GM21737 (cell line): ENCODE measurements around the gene DYNLT2B.
"Not testable (repeated sequence)": the region's sequence is repeated elsewhere in the genome, so short reads cannot be mapped to it uniquely, and the experiment has no call there.

Experiments
- ATAC-seq: cut with Tn5 transposase; IDR thresholded peaks from one replicate; pipeline ENCODE4 v1.9.1; 2021; ENCODE audit warnings: mild to moderate bottlenecking, moderate library complexity; ENCODE audit not compliant: unreplicated experiment

Gene DYNLT2B

GRCh38 chr3:196327405-196327804 is 9.4 kb upstream of the DYNLT2B start:
- ATAC-seq: no peak

DNA sequence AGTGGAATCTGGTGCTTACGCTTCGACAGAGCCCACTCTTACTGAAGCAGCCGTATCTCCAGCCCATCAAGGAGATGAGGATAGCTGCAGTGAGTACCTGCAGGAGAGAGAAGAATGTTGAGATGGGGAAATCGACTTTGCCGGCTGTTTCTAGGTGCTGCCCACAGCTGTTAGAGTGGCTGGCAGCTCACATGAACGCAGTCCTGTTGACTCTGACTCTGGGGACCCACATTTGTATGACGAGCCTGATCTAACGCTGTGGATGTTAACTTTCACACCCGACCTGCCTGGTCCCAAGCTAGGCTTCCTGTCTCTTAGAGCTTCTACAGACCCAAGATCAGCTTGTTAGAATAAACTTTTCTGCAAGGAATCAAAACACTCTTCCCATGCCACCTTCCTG is 8.9 kb upstream of the DYNLT2B start:
- ATAC-seq: no peak

DNA sequence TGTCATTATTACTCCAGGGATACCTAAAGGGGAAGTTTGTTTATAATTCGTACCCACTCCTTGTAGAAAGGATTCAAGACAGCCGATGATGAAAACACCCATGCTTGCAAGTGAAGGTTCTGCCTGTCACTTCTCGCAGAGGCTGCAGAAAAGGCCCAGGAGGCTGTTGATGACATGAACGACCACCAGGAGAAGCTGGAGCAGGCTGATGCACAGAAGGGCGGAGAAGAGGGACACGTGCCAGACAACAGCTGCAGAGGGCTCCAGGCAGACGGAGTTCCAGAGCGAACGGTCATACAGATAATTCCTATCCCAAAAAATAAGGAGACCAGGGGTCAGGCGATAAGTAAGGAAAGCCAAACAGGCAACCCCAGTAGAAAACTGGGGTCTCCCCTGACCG is 5.7 kb upstream of the DYNLT2B start:
- ATAC-seq: no peak

DNA sequence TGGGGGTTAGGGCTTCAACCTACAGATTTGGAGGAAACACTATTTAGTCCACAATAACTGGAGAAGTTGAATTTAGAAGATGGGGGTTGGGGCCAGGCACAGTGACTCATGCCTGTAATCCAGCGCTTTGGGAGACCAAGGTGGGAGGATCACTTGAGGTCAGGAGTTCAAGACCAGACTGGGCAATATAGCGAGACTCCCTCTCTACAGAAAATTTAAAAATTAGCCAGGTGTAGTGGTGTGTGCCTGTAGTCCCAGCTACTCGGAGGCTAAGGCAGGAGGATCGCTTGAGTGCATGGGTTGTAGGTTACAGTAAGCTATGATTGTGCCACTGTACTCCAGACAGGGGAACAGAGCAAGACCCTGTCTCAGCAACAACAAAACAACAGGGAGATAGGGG is 5.0 kb upstream of the DYNLT2B start:
- no peak for ATAC-seq

DNA sequence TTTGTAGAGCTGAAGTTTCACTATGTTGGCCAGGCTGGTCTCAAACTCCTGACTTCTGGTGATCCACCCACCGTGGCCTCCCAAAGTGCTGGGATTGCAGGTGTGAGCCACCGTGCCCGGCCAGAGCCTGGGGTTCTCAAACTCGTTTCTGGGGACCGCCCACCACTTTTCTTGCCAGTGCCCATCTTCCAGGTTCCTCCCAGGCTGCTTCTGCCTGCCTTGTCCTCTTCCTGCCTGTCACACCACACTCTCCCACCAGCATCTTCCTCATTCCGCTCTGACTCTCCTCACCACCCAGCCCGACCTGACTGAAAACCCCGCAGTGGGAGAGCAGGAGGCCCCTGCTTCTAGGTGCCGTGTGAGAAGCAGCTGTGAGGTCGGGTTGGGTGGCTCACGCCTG is 3.1 kb upstream of the DYNLT2B start:
- ATAC-seq: no peak

- no peak for ATAC-seq
Measured at GRCh38 chr3:196320137-196320536, 2.1 kb upstream of the DYNLT2B start.

DNA sequence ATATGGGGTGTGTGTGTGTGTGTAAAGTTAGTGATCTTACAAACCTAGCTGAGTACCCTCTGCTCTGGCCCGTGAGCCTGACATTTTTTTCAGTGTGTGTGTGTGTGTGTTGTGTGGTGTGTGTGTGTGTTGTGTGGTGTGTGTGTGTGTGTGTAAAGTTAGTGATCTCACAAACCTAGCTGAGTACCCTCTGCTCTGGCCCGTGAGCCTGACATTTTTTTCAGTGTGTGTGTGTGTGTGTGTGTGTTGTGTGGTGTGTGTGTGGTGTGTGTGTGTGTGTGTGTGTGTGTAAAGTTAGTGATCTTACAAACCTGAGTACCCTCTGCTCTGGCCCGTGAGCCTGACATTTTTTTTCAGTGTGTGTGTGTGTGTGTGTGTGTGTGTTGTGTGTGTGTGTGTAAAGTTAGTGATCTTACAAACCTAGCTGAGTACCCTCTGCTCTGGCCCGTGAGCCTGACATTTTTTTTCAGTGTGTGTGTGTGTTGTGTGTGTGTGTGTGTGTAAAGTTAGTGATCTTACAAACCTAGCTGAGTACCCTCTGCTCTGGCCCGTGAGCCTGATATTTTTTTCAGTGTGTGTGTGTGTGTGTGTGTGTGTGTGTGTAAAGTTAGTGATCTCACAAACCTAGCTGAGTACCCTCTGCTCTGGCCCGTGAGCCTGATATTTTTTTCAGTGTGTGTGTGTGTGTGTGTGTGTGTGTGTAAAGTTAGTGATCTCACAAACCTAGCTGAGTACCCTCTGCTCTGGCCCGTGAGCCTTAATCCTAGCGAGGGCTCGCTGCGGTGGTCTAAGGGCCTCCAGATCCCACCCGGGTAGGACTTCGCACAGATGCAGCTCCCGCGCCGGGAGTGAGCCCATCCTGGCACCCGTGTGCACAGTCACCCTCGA is 997 bp downstream of the DYNLT2B start:
- ATAC-seq: not testable (repeated sequence)

- no peak for ATAC-seq
Measured at GRCh38 chr3:196315821-196316220, 2.2 kb downstream of the DYNLT2B start.

GRCh38 chr3:196314597-196314996 is 3.4 kb downstream of the DYNLT2B start:
- no peak for ATAC-seq

DNA sequence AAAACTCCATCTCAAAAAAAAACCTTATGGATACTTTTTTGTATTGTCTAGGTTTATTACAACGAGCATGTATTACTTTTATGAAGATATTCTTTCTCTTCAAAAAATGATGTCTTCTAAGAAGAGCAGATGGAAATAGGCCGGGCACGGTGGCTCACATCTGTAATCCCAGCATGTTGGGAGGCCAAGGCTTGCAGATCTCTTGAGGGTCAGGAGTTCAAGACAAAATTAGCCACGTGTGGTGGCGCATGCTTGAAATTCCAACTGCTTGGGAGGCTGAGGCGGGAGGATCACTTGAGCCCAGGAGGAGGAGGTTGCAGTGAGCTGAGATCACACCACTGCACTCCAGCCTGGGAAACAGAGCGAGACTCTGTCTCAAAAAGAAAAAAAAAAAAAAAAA is 4.0 kb downstream of the DYNLT2B start:
- not testable (repeated sequence) for ATAC-seq

- not testable (repeated sequence) for ATAC-seq
Measured at GRCh38 chr3:196302960-196303359, 15.1 kb downstream of the DYNLT2B start.

DNA sequence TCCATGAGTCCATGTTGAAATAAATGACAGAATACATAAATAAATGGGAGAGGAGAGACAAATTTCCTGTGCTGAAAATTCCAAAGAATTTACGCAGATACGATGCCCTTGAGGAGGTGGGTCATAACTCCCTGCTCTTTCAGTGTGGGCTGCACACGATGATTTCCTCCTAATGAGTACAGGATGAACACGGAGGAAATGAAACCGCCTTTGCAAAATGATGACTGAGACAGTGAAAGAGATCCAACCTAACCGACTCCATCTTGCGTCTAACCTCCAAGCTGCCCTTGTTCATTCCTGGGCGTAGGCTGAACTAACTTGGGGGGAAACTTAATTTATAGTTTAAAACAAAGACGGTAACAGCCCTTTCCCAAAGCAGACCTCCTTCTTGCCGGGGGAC is 15.5 kb downstream of the DYNLT2B start:
- not testable (repeated sequence) for ATAC-seq

DNA sequence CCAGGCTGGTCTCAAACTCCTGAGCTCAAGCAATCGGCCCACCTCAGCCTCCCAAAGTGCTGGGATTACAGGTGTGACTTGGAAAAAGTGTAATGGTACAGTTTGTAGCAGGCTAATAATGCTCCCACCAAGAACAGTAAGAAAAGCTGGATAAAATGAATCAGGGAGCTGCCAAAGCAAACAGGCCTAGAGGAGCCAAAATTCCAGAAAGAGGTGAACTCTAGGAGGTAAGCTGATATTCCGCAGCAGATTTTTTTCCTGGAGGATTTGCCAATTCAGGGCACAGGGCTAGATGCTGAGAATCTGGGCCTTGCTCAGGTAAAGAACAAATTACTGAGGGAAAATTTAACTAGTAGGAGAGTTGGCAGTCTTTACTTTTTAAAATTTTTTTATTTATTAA is 19.5 kb downstream of the DYNLT2B start:
- no peak for ATAC-seq

GRCh38 chr3:196292286-196292923 is 25.6 kb downstream of the DYNLT2B start:
- ATAC-seq: no peak

DNA sequence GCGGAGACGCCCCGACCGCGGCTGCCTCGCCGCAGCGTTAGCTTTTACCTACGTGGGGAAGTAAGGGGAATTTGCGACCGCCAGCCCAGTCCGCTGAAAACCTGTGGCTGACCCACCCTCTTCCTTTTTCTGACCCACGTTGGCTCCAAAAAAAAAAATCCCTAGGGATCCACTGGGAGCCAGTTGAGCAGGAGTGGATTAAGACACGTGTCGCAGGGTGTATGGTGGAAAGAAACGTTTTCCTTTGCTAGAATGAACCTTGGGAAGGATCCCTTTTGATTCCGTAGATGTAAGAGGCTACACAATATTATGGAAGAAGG is 29.9 kb downstream of the DYNLT2B start:
- no peak for ATAC-seq

DNA sequence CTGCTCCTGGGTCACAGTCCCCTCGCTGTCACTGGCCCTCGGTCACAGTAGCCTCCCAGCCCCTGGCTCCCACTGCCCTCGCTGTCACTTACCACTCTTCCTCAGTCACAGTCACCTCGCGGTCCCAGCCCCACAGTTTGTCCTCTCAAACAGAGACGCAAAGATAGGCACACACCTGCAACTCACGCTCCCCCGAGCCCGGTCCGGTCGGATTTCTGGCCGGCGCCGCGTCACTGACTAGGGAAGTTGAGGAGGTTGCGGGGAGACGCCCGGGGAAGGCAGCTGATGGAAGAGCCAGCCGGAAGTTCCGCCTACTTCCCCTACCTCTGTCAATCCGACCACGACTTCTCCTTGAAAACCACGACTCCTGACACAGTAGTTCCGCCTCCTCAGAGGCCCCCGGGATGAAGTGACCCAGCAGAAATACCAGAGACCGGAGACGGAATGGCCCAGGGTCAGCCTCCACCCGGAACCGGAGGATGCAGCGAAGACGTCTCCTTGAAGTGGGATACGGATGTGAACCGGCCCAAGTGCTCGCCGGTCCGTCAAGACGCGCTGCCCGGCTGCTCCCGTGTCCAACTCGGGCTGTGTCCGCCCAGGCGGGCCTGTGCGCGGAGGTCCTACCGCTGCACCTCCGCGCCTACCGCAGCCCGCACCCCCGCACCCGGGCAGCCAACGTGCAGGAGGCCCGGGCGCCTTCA is 30.4 kb downstream of the DYNLT2B start, which contains the start of gene PCYT1A:
TSS of gene PCYT1A (minus strand) at position 287 of the 701 bp plus-strand sequence. CDS start 17,195 bp downstream, outside the sequence.
- ATAC-seq: peak; percentile 77

GRCh38 chr3:196287090-196287439 is 31.0 kb downstream of the DYNLT2B start:
- ATAC-seq: peak; percentile 22

GRCh38 chr3:196284396-196284795 is 33.6 kb downstream of the DYNLT2B start:
- no peak for ATAC-seq

- no peak for ATAC-seq
Measured at GRCh38 chr3:196281962-196282361, 36.1 kb downstream of the DYNLT2B start.

DNA sequence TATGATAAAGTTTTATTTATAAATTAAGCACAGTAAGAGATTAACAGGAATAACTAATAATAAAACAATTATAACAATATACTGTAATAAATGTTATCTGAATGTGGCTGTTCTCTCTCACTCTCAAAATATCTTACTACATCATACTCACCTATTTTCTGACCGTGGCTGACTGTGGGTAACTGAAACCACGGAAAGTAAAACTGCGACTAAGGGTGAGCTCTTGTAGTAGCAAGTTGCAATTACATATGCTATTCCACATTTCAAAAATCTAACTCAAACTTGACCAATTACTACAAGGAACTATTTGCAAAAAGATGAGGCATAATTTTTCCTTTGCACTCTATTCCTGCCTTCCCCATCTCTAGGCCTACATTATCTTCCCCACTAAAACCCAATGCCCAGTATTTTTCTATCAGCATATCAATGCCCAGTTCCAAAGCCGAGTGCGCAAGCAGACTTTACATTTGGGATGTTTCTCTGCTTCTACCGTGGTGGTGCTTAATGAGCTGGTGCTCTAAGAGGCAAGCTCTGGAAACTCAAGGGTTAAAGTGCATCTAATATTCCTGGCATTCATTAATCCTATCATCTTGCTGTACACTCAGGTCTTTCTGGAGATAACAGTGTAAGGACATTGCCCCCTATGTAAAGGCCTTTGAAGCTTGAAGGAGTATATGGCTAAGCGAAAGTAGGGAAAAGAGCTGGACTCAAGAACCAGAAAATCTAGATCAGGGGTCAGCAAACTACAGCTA is 37.2 kb downstream of the DYNLT2B start:
- no peak for ATAC-seq

DNA sequence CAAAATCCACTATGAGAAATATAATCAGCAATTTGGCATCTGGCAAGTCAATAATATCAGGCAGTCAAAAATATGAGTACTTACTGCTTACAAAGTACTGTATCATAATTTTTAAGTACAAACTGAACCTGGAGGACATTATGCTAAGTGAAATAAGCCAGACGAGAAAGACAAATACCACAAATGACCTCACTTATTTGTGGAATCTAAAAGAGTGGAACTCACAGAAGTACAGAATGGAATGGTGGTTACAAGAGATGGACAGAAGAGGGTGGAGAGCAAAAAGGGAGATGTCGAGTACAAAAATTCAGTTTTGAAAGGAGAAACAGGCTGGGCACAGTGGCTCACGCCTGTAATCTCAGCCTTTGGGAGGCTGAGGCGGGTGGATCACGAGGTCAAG is 42.9 kb downstream of the DYNLT2B start:
- no peak for ATAC-seq
